ENCODE data around the gene CCDC51. TPM values are rescaled to one million over a fixed set of nuclear protein-coding genes. Genes with fewer than 3 reads are reported as not detected.

Gene CCDC51
- total and polyA plus RNA-seq, 9 of the 15 experiments (the other 6 are each of a cell fraction or from before 2014, with no cell fraction given), result 6.5 to 18.6 (median 15.7) TPM

DNA sequence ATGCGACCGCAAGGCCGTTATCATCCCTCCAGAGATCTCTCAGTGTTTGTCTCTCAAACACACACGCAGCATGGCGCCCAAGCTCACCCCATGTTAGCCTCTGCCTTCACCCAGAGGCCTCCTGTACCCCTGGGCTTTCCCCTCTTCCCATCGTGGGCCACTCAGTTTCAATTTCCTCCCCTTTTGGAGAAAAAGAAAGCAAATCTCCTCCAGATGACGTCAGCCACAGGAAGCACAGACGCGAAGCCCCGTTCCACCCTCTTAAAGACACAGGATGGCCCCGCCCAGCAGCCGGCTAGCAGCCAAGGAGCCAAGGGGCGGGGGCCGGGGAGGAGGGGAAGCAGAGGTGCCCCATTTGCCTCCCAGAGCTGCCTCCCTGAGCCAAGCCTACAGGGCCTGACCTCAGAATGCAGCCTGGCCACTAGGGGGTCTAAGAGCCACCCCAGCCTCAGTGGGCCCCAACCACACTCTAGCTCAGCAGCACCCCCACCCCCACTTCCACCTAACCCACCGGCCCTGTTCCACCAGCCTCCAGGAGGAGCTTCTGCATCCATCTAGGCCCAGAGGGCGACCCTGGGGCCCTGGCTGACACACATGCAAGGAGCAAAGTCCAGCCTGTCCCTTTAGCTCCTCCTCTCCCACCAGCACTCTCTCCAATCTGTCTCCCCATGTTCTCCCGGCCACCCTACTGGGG, 33.2 kb upstream of the CCDC51 start (continued):
- TF ChIP-seq, protein P1, sequence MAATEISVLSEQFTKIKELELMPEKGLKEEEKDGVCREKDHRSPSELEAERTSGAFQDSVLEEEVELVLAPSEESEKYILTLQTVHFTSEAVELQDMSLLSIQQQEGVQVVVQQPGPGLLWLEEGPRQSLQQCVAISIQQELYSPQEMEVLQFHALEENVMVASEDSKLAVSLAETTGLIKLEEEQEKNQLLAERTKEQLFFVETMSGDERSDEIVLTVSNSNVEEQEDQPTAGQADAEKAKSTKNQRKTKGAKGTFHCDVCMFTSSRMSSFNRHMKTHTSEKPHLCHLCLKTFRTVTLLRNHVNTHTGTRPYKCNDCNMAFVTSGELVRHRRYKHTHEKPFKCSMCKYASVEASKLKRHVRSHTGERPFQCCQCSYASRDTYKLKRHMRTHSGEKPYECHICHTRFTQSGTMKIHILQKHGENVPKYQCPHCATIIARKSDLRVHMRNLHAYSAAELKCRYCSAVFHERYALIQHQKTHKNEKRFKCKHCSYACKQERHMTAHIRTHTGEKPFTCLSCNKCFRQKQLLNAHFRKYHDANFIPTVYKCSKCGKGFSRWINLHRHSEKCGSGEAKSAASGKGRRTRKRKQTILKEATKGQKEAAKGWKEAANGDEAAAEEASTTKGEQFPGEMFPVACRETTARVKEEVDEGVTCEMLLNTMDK (IDR thresholded peaks at IDR 0.05; ENCODE audit: borderline replicate concordance, insufficient read depth, low read depth, low read length, poor library complexity, severe bottlenecking), result peak; percentile 37
- peak; percentile 54 for TF ChIP-seq FOSL1 (tag; conservative IDR thresholded peaks at IDR 0.05)
- TF ChIP-seq, protein P2, sequence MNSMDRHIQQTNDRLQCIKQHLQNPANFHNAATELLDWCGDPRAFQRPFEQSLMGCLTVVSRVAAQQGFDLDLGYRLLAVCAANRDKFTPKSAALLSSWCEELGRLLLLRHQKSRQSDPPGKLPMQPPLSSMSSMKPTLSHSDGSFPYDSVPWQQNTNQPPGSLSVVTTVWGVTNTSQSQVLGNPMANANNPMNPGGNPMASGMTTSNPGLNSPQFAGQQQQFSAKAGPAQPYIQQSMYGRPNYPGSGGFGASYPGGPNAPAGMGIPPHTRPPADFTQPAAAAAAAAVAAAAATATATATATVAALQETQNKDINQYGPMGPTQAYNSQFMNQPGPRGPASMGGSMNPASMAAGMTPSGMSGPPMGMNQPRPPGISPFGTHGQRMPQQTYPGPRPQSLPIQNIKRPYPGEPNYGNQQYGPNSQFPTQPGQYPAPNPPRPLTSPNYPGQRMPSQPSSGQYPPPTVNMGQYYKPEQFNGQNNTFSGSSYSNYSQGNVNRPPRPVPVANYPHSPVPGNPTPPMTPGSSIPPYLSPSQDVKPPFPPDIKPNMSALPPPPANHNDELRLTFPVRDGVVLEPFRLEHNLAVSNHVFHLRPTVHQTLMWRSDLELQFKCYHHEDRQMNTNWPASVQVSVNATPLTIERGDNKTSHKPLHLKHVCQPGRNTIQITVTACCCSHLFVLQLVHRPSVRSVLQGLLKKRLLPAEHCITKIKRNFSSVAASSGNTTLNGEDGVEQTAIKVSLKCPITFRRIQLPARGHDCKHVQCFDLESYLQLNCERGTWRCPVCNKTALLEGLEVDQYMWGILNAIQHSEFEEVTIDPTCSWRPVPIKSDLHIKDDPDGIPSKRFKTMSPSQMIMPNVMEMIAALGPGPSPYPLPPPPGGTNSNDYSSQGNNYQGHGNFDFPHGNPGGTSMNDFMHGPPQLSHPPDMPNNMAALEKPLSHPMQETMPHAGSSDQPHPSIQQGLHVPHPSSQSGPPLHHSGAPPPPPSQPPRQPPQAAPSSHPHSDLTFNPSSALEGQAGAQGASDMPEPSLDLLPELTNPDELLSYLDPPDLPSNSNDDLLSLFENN (IDR thresholded peaks at IDR 0.05; ENCODE audit: low read depth in 2 of 2, low read length in 2 of 2), result no peak
- TF ChIP-seq ZNF830 (CRISPR knock-in tag; IDR thresholded peaks at IDR 0.05), result no peak
- TF ChIP-seq, protein P3, sequence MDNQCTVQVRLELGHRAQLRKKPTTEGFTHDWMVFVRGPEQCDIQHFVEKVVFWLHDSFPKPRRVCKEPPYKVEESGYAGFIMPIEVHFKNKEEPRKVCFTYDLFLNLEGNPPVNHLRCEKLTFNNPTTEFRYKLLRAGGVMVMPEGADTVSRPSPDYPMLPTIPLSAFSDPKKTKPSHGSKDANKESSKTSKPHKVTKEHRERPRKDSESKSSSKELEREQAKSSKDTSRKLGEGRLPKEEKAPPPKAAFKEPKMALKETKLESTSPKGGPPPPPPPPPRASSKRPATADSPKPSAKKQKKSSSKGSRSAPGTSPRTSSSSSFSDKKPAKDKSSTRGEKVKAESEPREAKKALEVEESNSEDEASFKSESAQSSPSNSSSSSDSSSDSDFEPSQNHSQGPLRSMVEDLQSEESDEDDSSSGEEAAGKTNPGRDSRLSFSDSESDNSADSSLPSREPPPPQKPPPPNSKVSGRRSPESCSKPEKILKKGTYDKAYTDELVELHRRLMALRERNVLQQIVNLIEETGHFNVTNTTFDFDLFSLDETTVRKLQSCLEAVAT (IDR thresholded peaks at IDR 0.05), result peak; percentile 36 to 68; a peak in 1 of 4 replicates
- peak; percentile 43; the same call in 1 of the 2 replicates for TF ChIP-seq POLR2AphosphoS5 (IDR thresholded peaks at IDR 0.05; ENCODE audit: control insufficient read depth, insufficient read depth, low read depth, low read length)
- TF ChIP-seq, protein P4, sequence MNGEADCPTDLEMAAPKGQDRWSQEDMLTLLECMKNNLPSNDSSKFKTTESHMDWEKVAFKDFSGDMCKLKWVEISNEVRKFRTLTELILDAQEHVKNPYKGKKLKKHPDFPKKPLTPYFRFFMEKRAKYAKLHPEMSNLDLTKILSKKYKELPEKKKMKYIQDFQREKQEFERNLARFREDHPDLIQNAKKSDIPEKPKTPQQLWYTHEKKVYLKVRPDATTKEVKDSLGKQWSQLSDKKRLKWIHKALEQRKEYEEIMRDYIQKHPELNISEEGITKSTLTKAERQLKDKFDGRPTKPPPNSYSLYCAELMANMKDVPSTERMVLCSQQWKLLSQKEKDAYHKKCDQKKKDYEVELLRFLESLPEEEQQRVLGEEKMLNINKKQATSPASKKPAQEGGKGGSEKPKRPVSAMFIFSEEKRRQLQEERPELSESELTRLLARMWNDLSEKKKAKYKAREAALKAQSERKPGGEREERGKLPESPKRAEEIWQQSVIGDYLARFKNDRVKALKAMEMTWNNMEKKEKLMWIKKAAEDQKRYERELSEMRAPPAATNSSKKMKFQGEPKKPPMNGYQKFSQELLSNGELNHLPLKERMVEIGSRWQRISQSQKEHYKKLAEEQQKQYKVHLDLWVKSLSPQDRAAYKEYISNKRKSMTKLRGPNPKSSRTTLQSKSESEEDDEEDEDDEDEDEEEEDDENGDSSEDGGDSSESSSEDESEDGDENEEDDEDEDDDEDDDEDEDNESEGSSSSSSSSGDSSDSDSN (IDR thresholded peaks at IDR 0.05; ENCODE audit: borderline replicate concordance in 1 of 2, low read depth in 2 of 2, low read length in 2 of 2), result peak in 1 of 2 experiments; percentile 3; a peak in 1 of 4 replicates
- TF ChIP-seq MTA3 (IDR thresholded peaks at IDR 0.05; ENCODE audit: borderline replicate concordance), result peak; percentile 54; the same call in 1 of the 2 replicates
- TF ChIP-seq, protein P5, sequence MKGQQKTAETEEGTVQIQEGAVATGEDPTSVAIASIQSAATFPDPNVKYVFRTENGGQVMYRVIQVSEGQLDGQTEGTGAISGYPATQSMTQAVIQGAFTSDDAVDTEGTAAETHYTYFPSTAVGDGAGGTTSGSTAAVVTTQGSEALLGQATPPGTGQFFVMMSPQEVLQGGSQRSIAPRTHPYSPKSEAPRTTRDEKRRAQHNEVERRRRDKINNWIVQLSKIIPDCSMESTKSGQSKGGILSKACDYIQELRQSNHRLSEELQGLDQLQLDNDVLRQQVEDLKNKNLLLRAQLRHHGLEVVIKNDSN (CRISPR knock-in tag; IDR thresholded peaks at IDR 0.05), result 0 out of 2 replicates have a peak, but pooled peaks have one; percentile 10
- TF ChIP-seq DNMT1 (IDR thresholded peaks at IDR 0.05), result 0 out of 2 replicates have a peak, but pooled peaks have one; percentile 63
- TF ChIP-seq, protein P6, sequence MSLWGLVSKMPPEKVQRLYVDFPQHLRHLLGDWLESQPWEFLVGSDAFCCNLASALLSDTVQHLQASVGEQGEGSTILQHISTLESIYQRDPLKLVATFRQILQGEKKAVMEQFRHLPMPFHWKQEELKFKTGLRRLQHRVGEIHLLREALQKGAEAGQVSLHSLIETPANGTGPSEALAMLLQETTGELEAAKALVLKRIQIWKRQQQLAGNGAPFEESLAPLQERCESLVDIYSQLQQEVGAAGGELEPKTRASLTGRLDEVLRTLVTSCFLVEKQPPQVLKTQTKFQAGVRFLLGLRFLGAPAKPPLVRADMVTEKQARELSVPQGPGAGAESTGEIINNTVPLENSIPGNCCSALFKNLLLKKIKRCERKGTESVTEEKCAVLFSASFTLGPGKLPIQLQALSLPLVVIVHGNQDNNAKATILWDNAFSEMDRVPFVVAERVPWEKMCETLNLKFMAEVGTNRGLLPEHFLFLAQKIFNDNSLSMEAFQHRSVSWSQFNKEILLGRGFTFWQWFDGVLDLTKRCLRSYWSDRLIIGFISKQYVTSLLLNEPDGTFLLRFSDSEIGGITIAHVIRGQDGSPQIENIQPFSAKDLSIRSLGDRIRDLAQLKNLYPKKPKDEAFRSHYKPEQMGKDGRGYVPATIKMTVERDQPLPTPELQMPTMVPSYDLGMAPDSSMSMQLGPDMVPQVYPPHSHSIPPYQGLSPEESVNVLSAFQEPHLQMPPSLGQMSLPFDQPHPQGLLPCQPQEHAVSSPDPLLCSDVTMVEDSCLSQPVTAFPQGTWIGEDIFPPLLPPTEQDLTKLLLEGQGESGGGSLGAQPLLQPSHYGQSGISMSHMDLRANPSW (CRISPR knock-in tag; IDR thresholded peaks at IDR 0.05), result no peak

Measured in K562 (cell line).